GM12874 (cell line): Measurements from ENCODE around the gene SEMA7A.

ENCODE experiments used
- TF ChIP-seq, protein P1 (sequence below): IDR thresholded peaks from 2 replicates; pipeline ENCODE4 v1.5.1; 2011; ENCODE audit warnings: low read depth, mild to moderate bottlenecking, control low read depth, low read length, moderate library complexity; ENCODE audit not compliant: insufficient read depth

The SEMA7A gene

GRCh38 chr15:74438206-74438605, 4.4 kb upstream of the SEMA7A start:
- TF ChIP-seq, protein P1, sequence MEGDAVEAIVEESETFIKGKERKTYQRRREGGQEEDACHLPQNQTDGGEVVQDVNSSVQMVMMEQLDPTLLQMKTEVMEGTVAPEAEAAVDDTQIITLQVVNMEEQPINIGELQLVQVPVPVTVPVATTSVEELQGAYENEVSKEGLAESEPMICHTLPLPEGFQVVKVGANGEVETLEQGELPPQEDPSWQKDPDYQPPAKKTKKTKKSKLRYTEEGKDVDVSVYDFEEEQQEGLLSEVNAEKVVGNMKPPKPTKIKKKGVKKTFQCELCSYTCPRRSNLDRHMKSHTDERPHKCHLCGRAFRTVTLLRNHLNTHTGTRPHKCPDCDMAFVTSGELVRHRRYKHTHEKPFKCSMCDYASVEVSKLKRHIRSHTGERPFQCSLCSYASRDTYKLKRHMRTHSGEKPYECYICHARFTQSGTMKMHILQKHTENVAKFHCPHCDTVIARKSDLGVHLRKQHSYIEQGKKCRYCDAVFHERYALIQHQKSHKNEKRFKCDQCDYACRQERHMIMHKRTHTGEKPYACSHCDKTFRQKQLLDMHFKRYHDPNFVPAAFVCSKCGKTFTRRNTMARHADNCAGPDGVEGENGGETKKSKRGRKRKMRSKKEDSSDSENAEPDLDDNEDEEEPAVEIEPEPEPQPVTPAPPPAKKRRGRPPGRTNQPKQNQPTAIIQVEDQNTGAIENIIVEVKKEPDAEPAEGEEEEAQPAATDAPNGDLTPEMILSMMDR = no peak

- TF ChIP-seq, protein P1 = no peak
Observed at GRCh38 chr15:74434263-74435136, 742 bp upstream of the SEMA7A start.

DNA sequence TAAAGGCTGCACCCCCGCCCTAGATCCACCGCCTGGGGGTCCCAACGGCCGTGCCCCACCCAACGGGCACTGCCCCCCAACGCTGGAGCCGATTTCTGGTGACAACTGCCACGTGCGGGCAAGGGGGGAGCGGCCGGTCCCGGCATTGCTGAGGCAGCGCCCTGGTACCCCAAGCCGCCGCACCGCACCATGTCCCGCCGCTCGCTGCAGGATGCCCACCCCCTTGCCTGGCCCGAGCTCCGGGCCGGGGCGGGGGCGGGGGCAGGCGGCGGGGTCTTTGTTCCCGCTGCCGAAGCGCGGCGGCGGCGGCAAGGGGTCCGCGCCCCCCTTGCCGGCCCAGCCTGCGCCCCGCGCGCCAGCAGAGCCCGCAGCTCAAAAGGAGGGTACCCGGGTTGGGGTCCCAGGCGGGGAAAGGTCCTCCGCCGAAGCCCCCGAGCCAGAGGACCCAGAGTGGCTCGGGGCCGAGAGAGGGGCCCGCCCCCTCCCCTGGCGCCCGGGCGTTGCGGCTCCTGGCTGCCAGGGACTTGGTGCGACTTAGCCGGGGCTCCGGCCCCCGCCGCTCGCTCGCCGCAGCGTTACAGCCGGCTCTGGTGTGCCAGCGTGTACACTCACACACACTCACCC, 678 bp downstream of the SEMA7A start:
- TF ChIP-seq, protein P1 = no peak

DNA sequence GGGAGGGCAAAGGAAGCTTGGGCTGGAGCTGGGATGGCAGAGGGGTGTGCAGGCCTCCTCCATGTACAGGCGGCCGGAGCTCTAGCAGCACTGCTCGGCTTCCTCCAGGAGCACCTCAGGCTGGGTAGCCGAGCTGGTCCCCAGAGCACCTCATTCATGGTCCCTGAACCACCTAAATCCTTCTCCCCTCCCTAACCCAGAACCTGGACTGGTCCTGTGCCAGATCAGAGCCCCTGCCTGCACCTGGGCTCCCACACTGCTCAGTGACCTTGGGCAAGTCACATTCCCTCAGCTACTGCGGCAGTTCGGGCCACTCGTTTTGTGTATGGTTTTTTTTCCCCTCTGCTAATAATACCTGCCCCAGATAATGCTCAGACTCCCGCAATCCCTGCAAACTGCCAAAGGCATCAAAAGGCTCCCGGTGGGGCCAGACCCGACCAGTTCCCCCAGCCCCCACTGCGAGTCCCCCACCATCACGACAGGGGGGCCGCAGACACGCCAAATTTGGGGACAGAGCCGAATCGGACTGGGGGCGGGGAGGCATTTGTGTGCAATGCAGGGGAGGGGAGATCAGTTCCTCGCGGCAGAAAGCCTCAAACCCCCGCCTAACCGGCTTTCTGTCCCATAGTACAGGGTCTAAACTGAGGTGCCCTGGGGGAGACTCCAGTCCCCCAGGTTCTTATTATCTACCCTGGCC, 1.3 kb downstream of the SEMA7A start:
- TF ChIP-seq, protein P1 = no peak

- TF ChIP-seq, protein P1 = no peak
Observed at GRCh38 chr15:74431645-74432044, 2.1 kb downstream of the SEMA7A start.

- TF ChIP-seq, protein P1 = no peak
Observed at GRCh38 chr15:74431116-74431515, 2.6 kb downstream of the SEMA7A start.

GRCh38 chr15:74430510-74430951, 3.2 kb downstream of the SEMA7A start:
- TF ChIP-seq, protein P1 = no peak
